ENCODE data around the gene GPX5.

The GPX5 gene

DNA sequence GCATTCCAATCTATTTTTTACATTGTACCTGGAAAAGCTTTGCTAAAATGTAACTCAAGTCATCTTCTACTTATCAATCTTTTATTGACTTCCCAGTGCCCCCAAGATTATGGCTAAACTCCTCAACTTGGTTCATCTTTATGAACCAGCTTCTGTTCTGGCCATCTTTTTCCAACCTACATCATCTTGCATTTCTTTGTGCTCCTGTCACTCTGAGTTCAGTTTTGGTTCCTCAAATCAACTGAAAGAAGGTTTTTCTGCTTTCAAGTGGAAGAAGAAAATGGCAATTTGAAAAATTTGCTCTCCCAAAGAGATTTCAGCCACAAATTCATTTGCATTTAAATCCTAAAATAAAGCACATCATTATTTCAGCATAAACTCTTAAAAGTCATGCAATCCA lies 41.8 kb downstream of the GPX5 start (continued):
- TF ChIP-seq ZNF324 (tag by site-specific recombination; IDR thresholded peaks at IDR 0.05) = no peak
- TF ChIP-seq ZNF514 (tag by site-specific recombination; IDR thresholded peaks at IDR 0.05) = no peak

GRCh38 chr6:28568515-28569108 lies 42.9 kb downstream of the GPX5 start:
- ChIA-PET CTCF (interaction anchor here (0.6 to 1.8 kb wide), 4 partner anchors 12 to 379 kb away, joined by 3 to 4 read pairs (median 3); no protein-coding TSS in a partner anchor), POLR2A (no interaction called here)
- H3K4me1 ChIP-seq (ENCODE audit: control insufficient read depth, insufficient read depth, low read length) = no peaks in the 10 kb centered on the region

DNA sequence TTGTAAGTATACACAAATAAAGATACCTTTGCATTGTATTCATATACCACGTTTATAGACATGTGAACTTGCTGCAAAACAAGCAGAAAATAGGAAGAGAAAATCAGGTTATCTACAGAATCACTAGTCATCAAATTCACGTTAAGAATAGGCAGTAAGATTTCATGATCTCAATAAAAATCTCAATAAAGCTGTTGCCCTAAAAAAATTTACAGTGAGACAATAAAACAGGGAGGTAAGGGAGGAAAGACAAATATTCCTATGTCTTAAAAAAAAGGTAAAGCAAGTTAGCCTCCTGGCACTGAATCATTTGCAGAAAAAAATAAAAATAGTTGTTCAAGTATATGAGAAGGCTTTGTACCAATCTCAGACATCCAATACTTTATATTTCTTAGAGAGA lies 44.1 kb downstream of the GPX5 start:
- no peak overlapping the region for H3K27ac ChIP-seq (ENCODE audit: extremely low read depth, low read depth, low read length)
- CTCF ChIA-PET = interaction anchor here (1.8 kb wide), 1 partner anchor 11 kb away, joined by 4 read pairs; no protein-coding TSS in a partner anchor
- no peaks in the 10 kb centered on the region for H3K4me1 ChIP-seq (ENCODE audit: control insufficient read depth, insufficient read depth, low read length)
- POLR2A ChIA-PET = no interaction called here
- TF ChIP-seq ZXDB (tag by site-specific recombination; IDR thresholded peaks at IDR 0.05) = no peak
- TF ChIP-seq, protein P1, sequence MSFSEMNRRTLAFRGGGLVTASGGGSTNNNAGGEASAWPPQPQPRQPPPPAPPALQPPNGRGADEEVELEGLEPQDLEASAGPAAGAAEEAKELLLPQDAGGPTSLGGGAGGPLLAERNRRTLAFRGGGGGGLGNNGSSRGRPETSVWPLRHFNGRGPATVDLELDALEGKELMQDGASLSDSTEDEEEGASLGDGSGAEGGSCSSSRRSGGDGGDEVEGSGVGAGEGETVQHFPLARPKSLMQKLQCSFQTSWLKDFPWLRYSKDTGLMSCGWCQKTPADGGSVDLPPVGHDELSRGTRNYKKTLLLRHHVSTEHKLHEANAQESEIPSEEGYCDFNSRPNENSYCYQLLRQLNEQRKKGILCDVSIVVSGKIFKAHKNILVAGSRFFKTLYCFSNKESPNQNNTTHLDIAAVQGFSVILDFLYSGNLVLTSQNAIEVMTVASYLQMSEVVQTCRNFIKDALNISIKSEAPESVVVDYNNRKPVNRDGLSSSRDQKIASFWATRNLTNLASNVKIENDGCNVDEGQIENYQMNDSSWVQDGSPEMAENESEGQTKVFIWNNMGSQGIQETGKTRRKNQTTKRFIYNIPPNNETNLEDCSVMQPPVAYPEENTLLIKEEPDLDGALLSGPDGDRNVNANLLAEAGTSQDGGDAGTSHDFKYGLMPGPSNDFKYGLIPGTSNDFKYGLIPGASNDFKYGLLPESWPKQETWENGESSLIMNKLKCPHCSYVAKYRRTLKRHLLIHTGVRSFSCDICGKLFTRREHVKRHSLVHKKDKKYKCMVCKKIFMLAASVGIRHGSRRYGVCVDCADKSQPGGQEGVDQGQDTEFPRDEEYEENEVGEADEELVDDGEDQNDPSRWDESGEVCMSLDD (tag by site-specific recombination; IDR thresholded peaks at IDR 0.05) = no peak
- TF ChIP-seq RBAK (tag by site-specific recombination; IDR thresholded peaks at IDR 0.05) = no peak
- no peak for TF ChIP-seq ZBTB21 (tag by site-specific recombination; IDR thresholded peaks at IDR 0.05)
- TF ChIP-seq ZSCAN16 (tag by site-specific recombination; IDR thresholded peaks at IDR 0.05) = no peak
- TF ChIP-seq ZNF629 (tag by site-specific recombination; IDR thresholded peaks at IDR 0.05) = no peak
- TF ChIP-seq HOXA7 (CRISPR knock-in tag; IDR thresholded peaks at IDR 0.05; ENCODE audit: borderline replicate concordance) = no peak
- TF ChIP-seq ZNF132 (tag by site-specific recombination; IDR thresholded peaks at IDR 0.05; ENCODE audit: borderline replicate concordance) = no peak
- TF ChIP-seq, protein P2, sequence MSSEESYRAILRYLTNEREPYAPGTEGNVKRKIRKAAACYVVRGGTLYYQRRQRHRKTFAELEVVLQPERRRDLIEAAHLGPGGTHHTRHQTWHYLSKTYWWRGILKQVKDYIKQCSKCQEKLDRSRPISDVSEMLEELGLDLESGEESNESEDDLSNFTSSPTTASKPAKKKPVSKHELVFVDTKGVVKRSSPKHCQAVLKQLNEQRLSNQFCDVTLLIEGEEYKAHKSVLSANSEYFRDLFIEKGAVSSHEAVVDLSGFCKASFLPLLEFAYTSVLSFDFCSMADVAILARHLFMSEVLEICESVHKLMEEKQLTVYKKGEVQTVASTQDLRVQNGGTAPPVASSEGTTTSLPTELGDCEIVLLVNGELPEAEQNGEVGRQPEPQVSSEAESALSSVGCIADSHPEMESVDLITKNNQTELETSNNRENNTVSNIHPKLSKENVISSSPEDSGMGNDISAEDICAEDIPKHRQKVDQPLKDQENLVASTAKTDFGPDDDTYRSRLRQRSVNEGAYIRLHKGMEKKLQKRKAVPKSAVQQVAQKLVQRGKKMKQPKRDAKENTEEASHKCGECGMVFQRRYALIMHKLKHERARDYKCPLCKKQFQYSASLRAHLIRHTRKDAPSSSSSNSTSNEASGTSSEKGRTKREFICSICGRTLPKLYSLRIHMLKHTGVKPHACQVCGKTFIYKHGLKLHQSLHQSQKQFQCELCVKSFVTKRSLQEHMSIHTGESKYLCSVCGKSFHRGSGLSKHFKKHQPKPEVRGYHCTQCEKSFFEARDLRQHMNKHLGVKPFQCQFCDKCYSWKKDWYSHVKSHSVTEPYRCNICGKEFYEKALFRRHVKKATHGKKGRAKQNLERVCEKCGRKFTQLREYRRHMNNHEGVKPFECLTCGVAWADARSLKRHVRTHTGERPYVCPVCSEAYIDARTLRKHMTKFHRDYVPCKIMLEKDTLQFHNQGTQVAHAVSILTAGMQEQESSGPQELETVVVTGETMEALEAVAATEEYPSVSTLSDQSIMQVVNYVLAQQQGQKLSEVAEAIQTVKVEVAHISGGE (tag by site-specific recombination; conservative IDR thresholded peaks at IDR 0.05; ENCODE audit: low read depth) = no peak
- TF ChIP-seq, protein P3, sequence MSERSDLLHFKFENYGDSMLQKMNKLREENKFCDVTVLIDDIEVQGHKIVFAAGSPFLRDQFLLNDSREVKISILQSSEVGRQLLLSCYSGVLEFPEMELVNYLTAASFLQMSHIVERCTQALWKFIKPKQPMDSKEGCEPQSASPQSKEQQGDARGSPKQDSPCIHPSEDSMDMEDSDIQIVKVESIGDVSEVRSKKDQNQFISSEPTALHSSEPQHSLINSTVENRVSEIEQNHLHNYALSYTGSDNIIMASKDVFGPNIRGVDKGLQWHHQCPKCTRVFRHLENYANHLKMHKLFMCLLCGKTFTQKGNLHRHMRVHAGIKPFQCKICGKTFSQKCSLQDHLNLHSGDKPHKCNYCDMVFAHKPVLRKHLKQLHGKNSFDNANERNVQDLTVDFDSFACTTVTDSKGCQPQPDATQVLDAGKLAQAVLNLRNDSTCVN (tag by site-specific recombination; optimal IDR thresholded peaks at IDR 0.05) = no peak
- no peak for TF ChIP-seq ZNF391 (tag by site-specific recombination; IDR thresholded peaks at IDR 0.05; ENCODE audit: borderline replicate concordance, low read depth)
- TF ChIP-seq, protein P4, sequence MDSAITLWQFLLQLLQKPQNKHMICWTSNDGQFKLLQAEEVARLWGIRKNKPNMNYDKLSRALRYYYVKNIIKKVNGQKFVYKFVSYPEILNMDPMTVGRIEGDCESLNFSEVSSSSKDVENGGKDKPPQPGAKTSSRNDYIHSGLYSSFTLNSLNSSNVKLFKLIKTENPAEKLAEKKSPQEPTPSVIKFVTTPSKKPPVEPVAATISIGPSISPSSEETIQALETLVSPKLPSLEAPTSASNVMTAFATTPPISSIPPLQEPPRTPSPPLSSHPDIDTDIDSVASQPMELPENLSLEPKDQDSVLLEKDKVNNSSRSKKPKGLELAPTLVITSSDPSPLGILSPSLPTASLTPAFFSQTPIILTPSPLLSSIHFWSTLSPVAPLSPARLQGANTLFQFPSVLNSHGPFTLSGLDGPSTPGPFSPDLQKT (IDR thresholded peaks at IDR 0.05; ENCODE audit: borderline replicate concordance, low read depth, low read length) = no peak
- TF ChIP-seq BCL11B (tag by site-specific recombination; IDR thresholded peaks at IDR 0.05; ENCODE audit: low read depth) = no peak
- TF ChIP-seq ZNF658 (tag by site-specific recombination; IDR thresholded peaks at IDR 0.05) = no peak
- H3K4me3 ChIP-seq (ENCODE audit: low read depth, low read length) = no peak overlapping the region
- no peaks in the 10 kb centered on the region for H3K9me3 ChIP-seq (ENCODE audit: control insufficient read depth, insufficient read depth, low read depth, low read length)
- peaks cover 0 to 3% of the 10 kb centered on the region in 2 experiments; a peak in 1 of 3 replicates for H3K36me3 ChIP-seq (ENCODE audit: control insufficient read depth in 2 of 2, insufficient read depth in 1 of 2, low read length in 2 of 2)

More at GRCh38 chr6:28568515-28569108, 42.9 kb downstream of the GPX5 start:
- no peak overlapping the region for H3K4me3 ChIP-seq (ENCODE audit: low read depth, low read length)
- no peaks in the 10 kb centered on the region for H3K9me3 ChIP-seq (ENCODE audit: control insufficient read depth, insufficient read depth, low read depth, low read length)
- peaks cover 0 to 3% of the 10 kb centered on the region in 2 experiments; a peak in 1 of 3 replicates for H3K36me3 ChIP-seq (ENCODE audit: control insufficient read depth in 2 of 2, insufficient read depth in 1 of 2, low read length in 2 of 2)
- TF ChIP-seq PRDM1 (tag by site-specific recombination; IDR thresholded peaks at IDR 0.05) = peak; percentile 24; the same call in 1 of the 2 replicates
- TF ChIP-seq ZNF777 (tag by site-specific recombination; IDR thresholded peaks at IDR 0.05; ENCODE audit: borderline replicate concordance) = no peak
- no peak overlapping the region for H3K27ac ChIP-seq (ENCODE audit: extremely low read depth, low read depth, low read length)

Measured in HEK293 (cell line).